ENCODE results near the gene FAM240B.

Gene FAM240B

DNA sequence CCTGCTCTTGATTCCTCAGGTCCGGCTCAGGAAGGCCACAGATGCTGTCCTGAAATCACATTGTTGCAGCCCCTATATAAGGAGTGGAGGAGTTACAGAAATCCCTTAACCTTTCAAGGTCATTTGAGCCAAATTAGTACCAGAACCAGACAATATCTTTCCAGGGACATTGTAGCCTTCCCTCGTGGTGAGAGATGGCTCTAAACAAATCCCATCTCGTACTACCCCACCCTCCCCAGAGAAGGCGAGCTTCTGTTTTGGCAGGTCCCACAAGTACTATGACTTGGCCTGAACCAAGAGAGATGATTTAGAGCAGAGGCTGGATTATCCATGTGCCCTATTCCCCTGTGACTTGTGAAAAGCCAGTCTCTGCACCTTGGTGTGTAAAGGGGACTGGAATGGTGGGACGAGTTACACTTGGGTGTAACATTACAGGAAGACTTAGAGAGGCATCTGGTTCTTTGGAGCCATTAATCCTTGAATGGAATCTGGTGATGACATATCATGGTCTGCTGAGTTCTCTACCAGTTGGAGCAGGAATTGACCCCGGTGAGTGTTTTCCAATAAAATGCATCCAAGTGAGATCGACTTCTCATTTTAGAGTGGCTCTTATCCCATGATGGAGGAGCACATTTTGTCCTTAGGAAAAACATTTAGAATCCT lies at the start of gene FAM240B:
FAM240B (minus strand) TSS at position 51 of the 663 bp plus-strand sequence. CDS start 16,134 bp downstream, outside the sequence.
- DNase-seq, result no peak

GRCh38 chr9:38768351-38768761 lies 48.4 kb upstream of the FAM240B start:
- no peak for DNase-seq

GRCh38 chr9:38765101-38765500 lies 45.2 kb upstream of the FAM240B start:
- no peak for DNase-seq

DNA sequence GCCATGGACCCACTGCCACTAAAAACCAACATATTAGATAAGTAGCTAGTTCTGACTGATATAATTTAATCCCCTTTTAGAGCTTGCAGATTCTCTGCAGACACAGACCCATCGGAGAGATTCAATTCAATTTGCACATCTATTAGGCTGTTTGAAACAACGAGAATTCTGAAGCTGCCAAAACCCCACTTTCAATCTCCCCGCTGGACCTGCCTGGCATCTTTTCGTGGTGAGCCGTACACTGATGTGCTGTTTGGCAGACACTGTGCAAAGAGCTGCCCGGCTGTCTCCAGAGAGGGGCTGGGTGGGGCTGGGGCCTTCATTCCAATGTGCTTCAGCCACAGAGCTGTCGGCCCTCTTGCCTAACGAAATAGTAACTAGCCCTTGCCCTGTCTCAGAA lies 42.1 kb upstream of the FAM240B start:
- DNase-seq, result no peak

DNA sequence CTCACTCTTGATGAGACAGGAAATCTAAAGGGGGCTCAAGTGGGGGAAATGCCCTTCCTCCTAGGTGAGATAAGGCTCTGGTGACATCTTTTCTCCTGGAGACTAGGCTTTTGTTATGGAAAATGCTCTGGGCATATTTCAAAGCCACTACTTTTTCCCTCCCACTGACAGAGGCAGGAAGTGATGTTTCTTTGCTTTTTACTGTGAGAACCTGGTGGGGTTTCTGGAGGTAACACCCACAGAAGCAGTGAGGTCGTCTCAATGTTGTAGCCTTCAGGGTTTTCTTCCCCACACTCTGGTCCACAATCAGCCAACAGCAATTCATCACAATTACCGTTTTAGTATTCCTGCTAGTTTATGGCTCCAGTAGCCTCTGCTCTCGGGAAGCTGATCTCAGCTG lies 41.4 kb upstream of the FAM240B start:
- no peak for DNase-seq

DNA sequence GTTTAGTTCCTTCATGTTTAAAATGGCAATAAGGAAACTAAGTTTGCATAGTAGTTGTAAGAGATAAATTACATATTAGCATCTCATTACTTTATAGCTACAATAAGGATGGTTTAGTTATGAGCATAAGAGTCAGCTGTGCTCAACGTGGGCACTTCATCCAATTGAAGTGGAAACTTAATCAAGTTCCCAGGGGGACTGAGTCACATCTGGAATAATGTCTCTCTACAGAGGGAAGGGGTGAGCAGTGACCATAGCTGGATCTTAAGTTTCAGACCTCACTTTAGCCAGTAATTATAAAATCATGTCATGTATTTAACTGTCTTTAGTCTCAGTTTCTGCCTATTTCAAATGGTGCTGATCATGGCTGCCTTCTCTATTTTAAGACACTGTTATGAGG lies 36.8 kb upstream of the FAM240B start:
- no peak for DNase-seq

DNA sequence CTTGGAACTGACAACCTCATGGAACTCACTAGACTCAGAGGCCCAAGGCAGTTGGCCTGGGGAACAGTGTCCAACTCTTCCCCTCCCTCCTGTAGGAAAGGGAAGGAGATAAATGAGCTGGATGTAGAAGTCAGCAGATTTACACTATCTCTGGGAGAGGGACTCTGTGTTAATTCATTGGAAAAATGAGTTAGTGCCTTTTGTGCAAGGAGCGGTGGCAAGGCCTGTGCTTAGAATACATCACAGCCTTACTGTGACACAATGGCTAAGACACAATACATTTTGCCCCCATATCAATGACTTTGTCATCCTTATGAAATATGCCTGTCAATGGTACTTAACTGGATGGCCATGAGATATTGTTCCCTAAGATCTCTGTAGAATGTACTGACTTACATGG lies 28.0 kb upstream of the FAM240B start:
- no peak for DNase-seq

DNA sequence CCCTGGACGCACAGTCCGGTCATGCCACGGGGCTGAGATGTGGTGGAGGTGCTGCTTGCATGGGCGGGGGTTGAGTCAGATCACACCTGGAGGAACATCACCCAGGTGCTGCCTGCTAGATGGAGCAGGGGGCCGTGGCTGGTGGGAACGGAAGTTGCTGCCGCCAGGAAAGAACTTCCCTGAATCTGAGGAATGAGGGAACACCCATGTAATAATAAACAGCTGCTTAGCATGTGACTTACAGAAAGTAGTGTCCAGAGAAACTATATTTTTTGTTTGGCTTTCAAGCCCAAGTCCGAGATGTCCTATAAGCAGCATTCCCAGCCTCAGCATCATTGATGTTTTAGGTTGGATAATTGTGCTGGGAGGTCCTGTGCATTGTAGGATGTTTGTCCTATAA lies 27.1 kb upstream of the FAM240B start:
- DNase-seq, result no peak

GRCh38 chr9:38746303-38746702 lies 26.4 kb upstream of the FAM240B start:
- no peak for DNase-seq

DNA sequence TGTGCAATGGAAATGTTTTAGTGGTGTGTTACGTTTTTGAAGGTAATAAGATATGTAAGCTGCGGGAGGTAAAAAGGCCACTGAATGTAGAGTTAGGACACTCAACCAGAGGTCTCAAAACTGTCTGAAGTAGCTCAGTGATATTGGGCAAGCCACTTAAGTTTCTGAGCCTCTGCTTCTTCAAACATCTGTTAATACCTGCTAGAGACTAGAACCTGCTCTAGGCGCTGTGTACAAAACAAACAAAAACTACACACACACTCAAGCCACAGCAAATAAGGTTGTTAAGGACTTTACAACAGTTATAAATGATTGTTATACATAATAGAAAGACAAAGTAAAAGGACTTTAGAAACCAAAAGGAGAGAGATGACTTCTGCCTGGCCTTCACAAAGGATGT lies 24.6 kb upstream of the FAM240B start:
- DNase-seq, result no peak

GRCh38 chr9:38737246-38737645 lies 17.3 kb upstream of the FAM240B start:
- no peak for DNase-seq

DNA sequence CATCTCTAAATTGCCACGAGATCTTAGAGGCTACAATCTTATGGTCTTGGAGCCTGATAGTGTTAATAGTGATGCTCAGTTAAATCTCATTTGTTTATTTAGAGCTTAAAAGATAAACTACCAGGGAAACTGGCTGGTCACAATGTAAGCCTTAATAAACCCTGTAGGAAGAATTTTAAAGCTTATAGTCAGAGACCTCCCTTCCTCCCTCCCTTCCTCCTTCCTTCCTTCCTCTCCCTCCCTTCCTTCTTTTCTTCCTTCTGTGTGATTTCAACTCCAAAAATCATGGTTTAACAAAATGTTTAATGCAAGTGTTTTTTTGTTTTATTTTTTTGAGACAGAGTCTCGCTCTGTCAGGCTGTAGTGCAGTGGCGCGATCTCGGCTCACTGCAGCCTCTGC lies 14.9 kb upstream of the FAM240B start:
- no peak for DNase-seq

DNA sequence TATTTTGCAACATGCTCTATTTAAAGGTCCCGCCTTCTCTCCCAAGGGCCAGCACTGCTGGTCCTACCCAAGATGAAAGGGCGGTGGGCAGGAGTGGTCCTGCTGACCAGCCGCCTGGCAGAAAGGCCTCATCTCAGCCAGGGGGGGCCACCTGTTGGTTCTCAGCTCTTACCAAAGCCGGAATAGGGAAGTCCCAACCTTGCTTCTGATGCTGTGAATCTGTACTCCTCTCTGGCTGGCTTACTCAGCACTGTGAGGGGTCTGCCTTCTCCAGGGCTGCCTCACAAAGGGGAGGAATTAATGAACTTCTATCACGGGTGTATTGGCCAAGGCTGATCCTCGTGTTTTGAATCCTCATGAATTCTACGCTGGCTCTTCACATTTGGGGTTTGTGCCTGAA lies 13.6 kb upstream of the FAM240B start:
- DNase-seq, result no peak

- DNase-seq, result no peak
Observed at GRCh38 chr9:38732885-38733284, 13.0 kb upstream of the FAM240B start.

- no peak for DNase-seq
Observed at GRCh38 chr9:38727497-38728001, 7.6 kb upstream of the FAM240B start.

GRCh38 chr9:38724754-38725153 lies 4.8 kb upstream of the FAM240B start:
- no peak for DNase-seq

- DNase-seq, result no peak
Observed at GRCh38 chr9:38718148-38718547, 1.8 kb downstream of the FAM240B start.

DNA sequence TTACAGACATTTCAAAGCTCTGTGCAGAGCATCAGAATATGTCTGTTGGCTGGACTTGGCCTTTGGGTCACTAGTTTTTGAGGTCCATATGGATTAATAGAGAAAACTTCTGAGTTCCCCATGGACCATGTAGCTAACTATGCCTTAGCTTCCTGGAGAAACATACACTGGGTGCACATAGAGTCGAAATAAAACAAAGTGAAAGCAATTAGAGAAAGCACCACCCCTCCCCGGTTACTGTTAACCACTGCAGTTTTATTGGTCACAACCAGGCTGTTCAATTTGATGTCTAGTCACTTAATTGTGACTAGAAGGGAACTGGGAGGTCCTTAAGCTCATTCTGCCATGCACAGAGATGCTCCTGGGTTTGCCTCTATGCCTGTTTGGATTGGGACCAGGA lies 4.2 kb downstream of the FAM240B start:
- no peak for DNase-seq

GRCh38 chr9:38713426-38713825 lies 6.5 kb downstream of the FAM240B start:
- no peak for DNase-seq

GRCh38 chr9:38708759-38709158 lies 11.2 kb downstream of the FAM240B start:
- DNase-seq, result no peak

GRCh38 chr9:38707885-38708637 lies 11.9 kb downstream of the FAM240B start:
- DNase-seq, result peak; percentile 5

- DNase-seq, result no peak
Observed at GRCh38 chr9:38706493-38706892, 13.4 kb downstream of the FAM240B start.

DNA sequence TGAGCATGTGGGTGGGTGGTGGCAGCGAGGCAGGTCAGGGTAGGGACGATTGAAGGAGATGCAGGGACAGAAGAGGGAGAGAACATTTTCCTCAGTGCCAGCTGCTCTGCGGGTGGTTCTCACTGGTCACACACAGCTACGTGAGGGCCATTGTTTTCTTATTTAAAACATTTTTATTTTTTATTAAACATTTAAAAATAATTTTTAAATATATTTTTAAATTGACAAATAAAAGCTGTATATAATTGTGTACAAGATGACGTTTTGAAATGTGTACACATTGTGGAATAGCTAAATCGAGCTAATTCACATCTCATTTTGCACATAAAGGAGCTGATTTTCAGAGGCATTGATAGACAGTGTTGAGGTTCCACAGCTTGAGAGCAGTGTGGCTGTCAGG lies 14.0 kb downstream of the FAM240B start:
- no peak for DNase-seq

- no peak for DNase-seq
Observed at GRCh38 chr9:38700695-38701094, 19.2 kb downstream of the FAM240B start.

DNA sequence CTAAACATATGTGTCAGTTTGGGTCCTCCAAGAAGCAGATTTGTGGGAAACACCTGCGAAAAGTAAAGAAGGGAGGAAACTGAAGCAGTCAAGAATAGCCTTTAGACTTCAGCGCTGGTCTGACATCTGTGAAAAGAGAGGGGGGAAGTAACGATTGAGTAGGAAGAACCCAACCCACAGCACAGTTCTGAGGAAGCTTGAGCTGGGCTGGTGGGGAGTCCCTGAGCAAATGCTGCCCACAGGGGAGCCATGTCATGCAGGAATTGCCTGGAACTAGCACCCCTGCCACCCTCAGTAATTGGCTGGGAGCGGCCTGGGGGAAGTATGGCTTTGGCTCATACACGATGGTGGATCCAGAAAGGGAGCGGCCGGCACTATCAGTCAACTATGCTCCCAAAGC lies 20.6 kb downstream of the FAM240B start:
- no peak for DNase-seq

Measured in NCI-H510A treated with DMSO at 0.1 percent for 48 hours (cell line).